ENCODE data around the gene SPNS1. TPM values are rescaled to one million over a fixed set of nuclear protein-coding genes. Genes with fewer than 3 reads are reported as not detected.

SPNS1 gene
- total and polyA plus RNA-seq, 2 donors (not counting 1 experiment from before 2014, with no cell fraction given): 36.4 to 47.6 TPM

DNA sequence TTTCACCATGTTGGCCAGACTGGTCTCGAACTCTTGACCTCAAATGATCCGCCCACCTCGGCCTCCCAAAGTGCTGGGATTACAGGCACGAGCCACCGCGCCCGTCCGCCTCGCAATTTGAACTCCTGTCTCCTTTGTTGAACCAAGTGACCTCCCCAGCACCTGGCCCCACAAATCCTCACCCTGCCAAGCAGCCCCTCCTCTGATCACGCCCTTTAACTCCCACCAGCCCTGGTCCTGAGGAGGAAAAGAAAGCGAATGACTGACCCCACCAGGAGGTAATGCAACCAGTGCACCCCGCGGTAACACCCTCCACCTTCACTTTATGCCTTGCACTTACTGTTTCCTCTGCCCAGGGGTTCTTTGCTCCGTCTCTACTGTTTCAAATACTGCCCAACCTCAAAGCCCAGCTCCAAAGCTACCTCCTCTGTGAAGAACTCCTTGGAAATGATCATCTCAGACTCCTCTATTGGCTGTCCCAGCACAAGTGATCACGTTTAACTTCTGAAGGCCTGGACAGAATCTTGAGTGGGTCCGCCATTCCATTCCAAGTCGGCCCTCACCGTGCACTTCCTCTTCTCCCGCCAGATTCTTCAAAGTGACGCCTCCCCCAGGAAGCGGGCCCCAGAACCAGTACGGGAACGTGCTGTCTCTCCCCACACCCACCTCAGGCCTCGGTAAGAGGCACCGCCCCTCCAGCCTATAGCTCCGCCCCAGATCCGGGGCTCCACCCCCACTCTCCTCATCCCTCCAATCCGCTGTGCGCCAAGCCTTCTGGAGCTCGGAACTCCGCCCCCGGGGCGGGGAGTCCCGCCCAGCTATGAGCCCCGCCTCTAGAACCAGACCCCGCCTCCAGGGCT, 38.4 kb upstream of the SPNS1 start:
- H3K9ac ChIP-seq (ENCODE audit: low read length): no peak overlapping the region
- peaks cover 0 to 59% of the 10 kb centered on the region in 2 experiments for H3K36me3 ChIP-seq (replicated peaks in 1 of 2; ENCODE audit: control extremely low read depth in 1 of 2, control insufficient read depth in 1 of 2, extremely low read depth in 1 of 2, insufficient read depth in 2 of 2, low read length in 1 of 2)
- POLR2A ChIA-PET: interaction anchor here (0.8 to 3.8 kb wide), 4 partner anchors 8 to 114 kb away, joined by 3 to 26 read pairs (median 7); partner anchors contain the start of genes ATXN2L and RABEP2
- peak overlapping the region; percentile 55 for H3K4me2 ChIP-seq (replicated peaks; ENCODE audit: low read depth, low read length, poor library complexity, severe bottlenecking)
- H3K27ac ChIP-seq (ENCODE audit: low read length in 2 of 2): peak overlapping the region; percentile 68 to 75
- no peaks in the 10 kb centered on the region for H3K9me3 Mint-ChIP-seq (ENCODE audit: insufficient read depth)
- DNase-seq (peak; percentile 90), ATAC-seq (ENCODE audit: low read depth) (peak; percentile 89)
- peak overlapping the region; percentile 82 for H3K27ac Mint-ChIP-seq
- peaks cover 0 to 8% (median 0%) of the 10 kb centered on the region in 3 donors for H3K9me3 ChIP-seq (ENCODE audit: control extremely low read depth in 1 of 3, control insufficient read depth in 2 of 3, insufficient read depth in 1 of 3, low read length in 2 of 3)
- peaks cover 60% of the 10 kb centered on the region for H3K4me1 Mint-ChIP-seq
- intact Hi-C loops (cut with micrococcal nuclease): loop anchor here (2.0 kb wide), 1 partner anchor 13 kb away; no protein-coding TSS in a partner anchor
- peaks cover 29% of the 10 kb centered on the region for H4K20me1 ChIP-seq (ENCODE audit: control insufficient read depth, insufficient read depth, low read length, poor library complexity, severe bottlenecking)
- H3K4me1 ChIP-seq (ENCODE audit: control insufficient read depth in 2 of 2, insufficient read depth in 2 of 2, low read length in 2 of 2): peaks cover 48 to 60% of the 10 kb centered on the region in 2 donors
- 36% methylated on average over 33 of the region's 36 CpGs for WGBS (ENCODE audit: insufficient coverage)
- CTCF ChIA-PET: interaction anchor here (1.1 to 8.4 kb wide), 4 partner anchors 8 to 41 kb away, joined by 3 to 83 read pairs (median 10); partner anchors contain the start of gene RABEP2
- peaks cover 81% of the 10 kb centered on the region for H3K79me2 ChIP-seq (ENCODE audit: control insufficient read depth, insufficient read depth, low read length)
- TF ChIP-seq, protein P1, sequence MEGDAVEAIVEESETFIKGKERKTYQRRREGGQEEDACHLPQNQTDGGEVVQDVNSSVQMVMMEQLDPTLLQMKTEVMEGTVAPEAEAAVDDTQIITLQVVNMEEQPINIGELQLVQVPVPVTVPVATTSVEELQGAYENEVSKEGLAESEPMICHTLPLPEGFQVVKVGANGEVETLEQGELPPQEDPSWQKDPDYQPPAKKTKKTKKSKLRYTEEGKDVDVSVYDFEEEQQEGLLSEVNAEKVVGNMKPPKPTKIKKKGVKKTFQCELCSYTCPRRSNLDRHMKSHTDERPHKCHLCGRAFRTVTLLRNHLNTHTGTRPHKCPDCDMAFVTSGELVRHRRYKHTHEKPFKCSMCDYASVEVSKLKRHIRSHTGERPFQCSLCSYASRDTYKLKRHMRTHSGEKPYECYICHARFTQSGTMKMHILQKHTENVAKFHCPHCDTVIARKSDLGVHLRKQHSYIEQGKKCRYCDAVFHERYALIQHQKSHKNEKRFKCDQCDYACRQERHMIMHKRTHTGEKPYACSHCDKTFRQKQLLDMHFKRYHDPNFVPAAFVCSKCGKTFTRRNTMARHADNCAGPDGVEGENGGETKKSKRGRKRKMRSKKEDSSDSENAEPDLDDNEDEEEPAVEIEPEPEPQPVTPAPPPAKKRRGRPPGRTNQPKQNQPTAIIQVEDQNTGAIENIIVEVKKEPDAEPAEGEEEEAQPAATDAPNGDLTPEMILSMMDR (IDR thresholded peaks at IDR 0.05): no peak
- TF ChIP-seq EZH2 (IDR thresholded peaks at IDR 0.05; ENCODE audit: borderline replicate concordance, insufficient read depth, low read depth, low read length, poor library complexity, severe bottlenecking): no peak
- peak overlapping the region in 3 of 5 experiments; percentile 12 to 23 (median 12) for H3K4me3 ChIP-seq (ENCODE audit: control extremely low read depth in 1 of 5, extremely low read depth in 1 of 5, insufficient read depth in 1 of 5, low read depth in 2 of 5, low read length in 4 of 5)
- H3K27me3 ChIP-seq (replicated peaks in 1 of 4; ENCODE audit: control extremely low read depth in 1 of 4, control insufficient read depth in 3 of 4, insufficient read depth in 4 of 4, low read length in 3 of 4): no peaks in the 10 kb centered on the region
- peak overlapping the region; percentile 74 for H3K4me3 Mint-ChIP-seq
- peak overlapping the region; percentile 40 for H2AFZ ChIP-seq (ENCODE audit: insufficient read depth, low read depth, low read length, poor library complexity, severe bottlenecking)
- H3K27me3 Mint-ChIP-seq: no peaks in the 10 kb centered on the region
